Large intestine (tissue), 3 donors: ENCODE measurements around the gene TRAF3IP1. TPM values are rescaled to one million over a fixed set of nuclear protein-coding genes. Genes with fewer than 3 reads are reported as not detected.

ENCODE experiments used
- DNase-seq, 2 donors: peaks; one replicate each; pipeline versions ENCODE4 v3.0.0 to v3.0.0-alpha.2; 2013
- H3K27ac ChIP-seq: one replicate; pipeline ENCODE4 v1.5.1; 2013; ENCODE audit warnings: low read length
- H3K27me3 ChIP-seq: 2 replicates; pipeline ENCODE4 v1.6.1; 2013; ENCODE audit warnings: low read length; ENCODE audit not compliant: control insufficient read depth, insufficient read depth
- H3K36me3 ChIP-seq: 2 replicates; pipeline ENCODE4 v1.6.1; 2013; ENCODE audit warnings: low read length; ENCODE audit not compliant: control insufficient read depth, insufficient read depth
- H3K4me1 ChIP-seq: one replicate; pipeline ENCODE4 v1.6.1; 2013; ENCODE audit warnings: low read length; ENCODE audit not compliant: control insufficient read depth, insufficient read depth
- H3K4me3 ChIP-seq: one replicate; pipeline ENCODE4 v1.5.1; 2013; ENCODE audit warnings: low read length
- H3K9me3 ChIP-seq: one replicate; pipeline ENCODE4 v1.6.1; 2013; ENCODE audit warnings: mild to moderate bottlenecking, low read depth, low read length, moderate library complexity; ENCODE audit not compliant: control insufficient read depth
- WGBS: methylation state at CpG from one replicate; pipeline ENCODE4 v1.1.5; 2013; ENCODE audit warnings: low lambda C conversion rate; ENCODE audit not compliant: insufficient coverage; 5-methylcytosine and 5-hydroxymethylcytosine counted together
- polyA plus RNA-seq: library from polyadenylated mRNA; unstranded; fragments of 120-200 nt; gene quantifications from one replicate; pipeline ENCODE4 v1.2.1, GENCODE V29; 2013

TRAF3IP1 gene
- polyA plus RNA-seq, 1 donor, result 10.6 TPM

- H3K9me3 ChIP-seq, result peaks cover 8% of the 10 kb centered on the region
- no peak overlapping the region for H3K27ac ChIP-seq
- no CpG with 5 or more reads among the region's 6 CpGs for WGBS
Measured at GRCh38 chr2:238418196-238418998, 98.1 kb downstream of the TRAF3IP1 start.

GRCh38 chr2:238418999-238419546, 98.8 kb downstream of the TRAF3IP1 start:
- H3K27ac ChIP-seq, result no peak overlapping the region
- H3K36me3 ChIP-seq, result no peaks in the 10 kb centered on the region
- no peak for DNase-seq
- H3K9me3 ChIP-seq, result peaks cover 8% of the 10 kb centered on the region
- no peaks in the 10 kb centered on the region for H3K27me3 ChIP-seq
- WGBS, result 100% methylated on average over 1 of the region's 2 CpGs
- H3K4me3 ChIP-seq, result no peak overlapping the region
- peaks cover 4% of the 10 kb centered on the region for H3K4me1 ChIP-seq

More at GRCh38 chr2:238418196-238418998, 98.1 kb downstream of the TRAF3IP1 start:
- H3K36me3 ChIP-seq, result no peaks in the 10 kb centered on the region
- H3K4me3 ChIP-seq, result no peak overlapping the region
- peaks cover 4% of the 10 kb centered on the region for H3K4me1 ChIP-seq
- DNase-seq, result no peak
- no peaks in the 10 kb centered on the region for H3K27me3 ChIP-seq

GRCh38 chr2:238420442-238420841, 100.1 kb downstream of the TRAF3IP1 start:
- no peaks in the 10 kb centered on the region for H3K27me3 ChIP-seq
- 82% methylated on average over 2 of the region's 8 CpGs for WGBS
- H3K36me3 ChIP-seq, result no peaks in the 10 kb centered on the region
- H3K4me3 ChIP-seq, result no peak overlapping the region
- peaks cover 4% of the 10 kb centered on the region for H3K4me1 ChIP-seq
- H3K9me3 ChIP-seq, result peaks cover 5% of the 10 kb centered on the region
- DNase-seq, result no peak
- no peak overlapping the region for H3K27ac ChIP-seq

- WGBS, result no CpG with 5 or more reads among the region's 16 CpGs
- DNase-seq, result peak in 1 of 2 donors; percentile 42
Measured at GRCh38 chr2:238420878-238421694, 100.8 kb downstream of the TRAF3IP1 start.

GRCh38 chr2:238421695-238422035, 101.3 kb downstream of the TRAF3IP1 start:
- no peak for DNase-seq
- 100% methylated on average over 1 of the region's 18 CpGs for WGBS
- Histone ChIP-seq H3K27me3 (no peaks in the 10 kb centered on the region), H3K4me1 (peaks cover 9% of the 10 kb centered on the region), H3K27ac (no peak overlapping the region), H3K36me3 (no peaks in the 10 kb centered on the region), H3K9me3 (no peaks in the 10 kb centered on the region), H3K4me3 (no peak overlapping the region)

More at GRCh38 chr2:238420878-238421694, 100.8 kb downstream of the TRAF3IP1 start:
- H3K27ac ChIP-seq, result no peak overlapping the region
- H3K4me3 ChIP-seq, result no peak overlapping the region
- H3K4me1 ChIP-seq, result peaks cover 9% of the 10 kb centered on the region
- no peaks in the 10 kb centered on the region for H3K9me3 ChIP-seq
- H3K36me3 ChIP-seq, result no peaks in the 10 kb centered on the region
- H3K27me3 ChIP-seq, result no peaks in the 10 kb centered on the region

GRCh38 chr2:238422285-238422684, 102.0 kb downstream of the TRAF3IP1 start:
- Histone ChIP-seq H3K27me3 (no peaks in the 10 kb centered on the region), H3K9me3 (no peaks in the 10 kb centered on the region), H3K27ac (no peak overlapping the region), H3K4me3 (no peak overlapping the region), H3K36me3 (no peaks in the 10 kb centered on the region), H3K4me1 (peaks cover 9% of the 10 kb centered on the region)
- WGBS, result no CpG with 5 or more reads among the region's 10 CpGs
- DNase-seq, result no peak

- no peaks in the 10 kb centered on the region for H3K27me3 ChIP-seq
- no peak overlapping the region for H3K4me3 ChIP-seq
- WGBS, result no CpG with 5 or more reads among the region's 7 CpGs
- H3K4me1 ChIP-seq, result peaks cover 9% of the 10 kb centered on the region
- no peaks in the 10 kb centered on the region for H3K9me3 ChIP-seq
- H3K36me3 ChIP-seq, result no peaks in the 10 kb centered on the region
- H3K27ac ChIP-seq, result no peak overlapping the region
- no peak for DNase-seq
Measured at GRCh38 chr2:238422940-238423339, 102.6 kb downstream of the TRAF3IP1 start.

- Histone ChIP-seq H3K9me3 (no peaks in the 10 kb centered on the region), H3K4me3 (no peak overlapping the region), H3K4me1 (peaks cover 5% of the 10 kb centered on the region), H3K27me3 (no peaks in the 10 kb centered on the region), H3K27ac (no peak overlapping the region), H3K36me3 (no peaks in the 10 kb centered on the region)
- no CpG with 5 or more reads among the region's 9 CpGs for WGBS
- DNase-seq, result no peak
Measured at GRCh38 chr2:238423561-238424312, 103.4 kb downstream of the TRAF3IP1 start.

- Histone ChIP-seq H3K4me3 (no peak overlapping the region), H3K4me1 (peaks cover 5% of the 10 kb centered on the region), H3K9me3 (no peaks in the 10 kb centered on the region), H3K27ac (no peak overlapping the region), H3K27me3 (no peaks in the 10 kb centered on the region), H3K36me3 (no peaks in the 10 kb centered on the region)
- no CpG with 5 or more reads among the region's 3 CpGs for WGBS
- DNase-seq, result no peak
Measured at GRCh38 chr2:238424313-238424700, 104.0 kb downstream of the TRAF3IP1 start.

- H3K27ac ChIP-seq, result no peak overlapping the region
- H3K27me3 ChIP-seq, result no peaks in the 10 kb centered on the region
- no CpG with 5 or more reads among the region's 16 CpGs for WGBS
- DNase-seq, result no peak
- peak overlapping the region; percentile 88 for H3K4me3 ChIP-seq
- H3K9me3 ChIP-seq, result no peaks in the 10 kb centered on the region
- peaks cover 7% of the 10 kb centered on the region for H3K36me3 ChIP-seq
- peaks cover 5% of the 10 kb centered on the region for H3K4me1 ChIP-seq
Measured at GRCh38 chr2:238425505-238425978, 105.2 kb downstream of the TRAF3IP1 start.
